Tibial nerve (tissue), 3 donors: ENCODE results near the gene PHF19.

Experiments
- POLR2A ChIP-seq, 2 donors: fragments of 450-650 bp; IDR thresholded peaks; one replicate each; pipeline ENCODE4 v1.6.1; 2017; ENCODE audit warnings: antibody characterized with exemption in 2 of 2, mild to moderate bottlenecking in 2 of 2, moderate library complexity in 2 of 2
- TF ChIP-seq, protein P1 (sequence below), 5 experiments: fragments of 200-600 bp in 3 of 5; fragments of 450-650 bp in 2 of 5; sonication (generic) in 3 of 5; IDR thresholded peaks; one replicate each; pipeline ENCODE4 v1.5.1; 2016 to 2019; ENCODE audit warnings: antibody characterized with exemption in 5 of 5, mild to moderate bottlenecking in 3 of 5, moderate library complexity in 2 of 5

- TF ChIP-seq, protein P1, sequence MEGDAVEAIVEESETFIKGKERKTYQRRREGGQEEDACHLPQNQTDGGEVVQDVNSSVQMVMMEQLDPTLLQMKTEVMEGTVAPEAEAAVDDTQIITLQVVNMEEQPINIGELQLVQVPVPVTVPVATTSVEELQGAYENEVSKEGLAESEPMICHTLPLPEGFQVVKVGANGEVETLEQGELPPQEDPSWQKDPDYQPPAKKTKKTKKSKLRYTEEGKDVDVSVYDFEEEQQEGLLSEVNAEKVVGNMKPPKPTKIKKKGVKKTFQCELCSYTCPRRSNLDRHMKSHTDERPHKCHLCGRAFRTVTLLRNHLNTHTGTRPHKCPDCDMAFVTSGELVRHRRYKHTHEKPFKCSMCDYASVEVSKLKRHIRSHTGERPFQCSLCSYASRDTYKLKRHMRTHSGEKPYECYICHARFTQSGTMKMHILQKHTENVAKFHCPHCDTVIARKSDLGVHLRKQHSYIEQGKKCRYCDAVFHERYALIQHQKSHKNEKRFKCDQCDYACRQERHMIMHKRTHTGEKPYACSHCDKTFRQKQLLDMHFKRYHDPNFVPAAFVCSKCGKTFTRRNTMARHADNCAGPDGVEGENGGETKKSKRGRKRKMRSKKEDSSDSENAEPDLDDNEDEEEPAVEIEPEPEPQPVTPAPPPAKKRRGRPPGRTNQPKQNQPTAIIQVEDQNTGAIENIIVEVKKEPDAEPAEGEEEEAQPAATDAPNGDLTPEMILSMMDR (IDR thresholded peaks at IDR 0.05), result no peak
- no peak for TF ChIP-seq POLR2A (IDR thresholded peaks at IDR 0.05)
Observed at GRCh38 chr9:120865809-120866208, 11.2 kb downstream of the PHF19 start.
